Ishikawa (cell line): ENCODE results near the gene KLF16.

Experiments
- EGR1 ChIP-seq: IDR thresholded peaks from 2 replicates; pipeline ENCODE4 v1.6.1; 2012
- EP300 ChIP-seq: IDR thresholded peaks from 2 replicates; pipeline ENCODE4 v1.6.1; 2012; ENCODE audit warnings: borderline replicate concordance
- FOXM1 ChIP-seq: IDR thresholded peaks from 2 replicates; pipeline ENCODE4 v1.6.1; 2012; ENCODE audit warnings: low read depth, borderline replicate concordance
- NFIC ChIP-seq: IDR thresholded peaks from 2 replicates; pipeline ENCODE4 v1.6.1; 2012
- REST ChIP-seq: IDR thresholded peaks from 2 replicates; pipeline ENCODE4 v1.6.1; 2012; ENCODE audit warnings: low read depth, mild to moderate bottlenecking
- YY1 ChIP-seq: IDR thresholded peaks from 2 replicates; pipeline ENCODE4 v1.6.1; 2012; ENCODE audit warnings: low read depth
- TF ChIP-seq, protein P1 (sequence below): IDR thresholded peaks from 2 replicates; pipeline ENCODE4 v1.6.1; 2012

- no peak for TF ChIP-seq EP300
- no peak for TF ChIP-seq YY1
- TF ChIP-seq EGR1 = no peak
- TF ChIP-seq REST = no peak
- no peak for TF ChIP-seq FOXM1
- TF ChIP-seq NFIC = no peak
- TF ChIP-seq, protein P1, sequence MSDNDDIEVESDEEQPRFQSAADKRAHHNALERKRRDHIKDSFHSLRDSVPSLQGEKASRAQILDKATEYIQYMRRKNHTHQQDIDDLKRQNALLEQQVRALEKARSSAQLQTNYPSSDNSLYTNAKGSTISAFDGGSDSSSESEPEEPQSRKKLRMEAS = no peak
These were observed 16.7 kb downstream of the KLF16 start for GRCh38 chr19:1846517-1847204.
